Activated CD4-positive, alpha-beta T cell treated with anti-CD3 and anti-CD28 coated beads for 1 hour (primary cell): ENCODE measurements around the gene UBXN4.
"Not testable (repeated sequence)": the region's sequence is repeated elsewhere in the genome, so short reads cannot be mapped to it uniquely, and the experiment has no call there.

ENCODE experiments used
- DNase-seq: peaks from one replicate; pipeline ENCODE4 v3.0.0-alpha.2; 2020

UBXN4 gene

GRCh38 chr2:135768863-135769262 lies 27.2 kb downstream of the UBXN4 start:
- no peak for DNase-seq

GRCh38 chr2:135773319-135773718 lies 31.7 kb downstream of the UBXN4 start:
- DNase-seq: no peak

DNA sequence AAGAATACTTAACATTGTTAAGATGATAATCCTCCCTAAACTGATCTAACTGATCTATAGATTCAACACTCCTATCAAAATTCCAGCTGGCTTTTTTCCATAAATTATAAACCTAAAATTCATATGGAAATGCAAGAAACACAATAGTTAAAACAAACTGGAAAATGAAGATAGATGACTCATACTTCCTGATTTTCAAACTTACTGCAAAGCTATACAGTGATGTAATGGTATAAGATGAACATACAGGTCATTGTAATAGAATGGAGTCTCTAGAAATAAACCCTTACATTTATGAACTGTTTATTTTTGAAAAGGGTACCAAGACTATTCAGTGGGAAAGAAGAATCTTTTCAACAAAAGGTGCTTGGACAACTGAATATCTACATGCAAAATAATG lies 32.3 kb downstream of the UBXN4 start:
- DNase-seq: no peak

- no peak for DNase-seq
These were observed 33.8 kb downstream of the UBXN4 start for GRCh38 chr2:135775420-135775819.

DNA sequence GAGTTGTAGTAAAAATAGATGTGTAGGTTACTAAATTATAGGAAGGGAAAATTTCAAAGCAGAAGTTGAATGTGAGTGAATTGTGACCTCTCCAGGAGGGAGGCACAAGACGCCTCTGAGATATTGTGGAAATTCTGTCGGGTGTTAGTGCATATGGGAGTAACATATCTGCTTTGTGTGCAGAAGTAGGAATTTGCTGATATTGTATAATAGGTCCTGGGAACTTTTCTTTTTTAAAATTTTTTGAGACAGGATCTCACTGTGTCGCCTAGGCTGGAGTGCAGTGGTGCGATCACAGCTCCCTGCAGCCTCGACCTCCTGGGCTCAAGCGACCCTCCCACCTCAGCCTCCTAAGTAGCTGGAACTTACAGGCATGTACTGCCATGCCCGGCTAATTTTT lies 34.7 kb downstream of the UBXN4 start:
- no peak for DNase-seq

GRCh38 chr2:135782231-135782630 lies 40.6 kb downstream of the UBXN4 start:
- no peak for DNase-seq

DNA sequence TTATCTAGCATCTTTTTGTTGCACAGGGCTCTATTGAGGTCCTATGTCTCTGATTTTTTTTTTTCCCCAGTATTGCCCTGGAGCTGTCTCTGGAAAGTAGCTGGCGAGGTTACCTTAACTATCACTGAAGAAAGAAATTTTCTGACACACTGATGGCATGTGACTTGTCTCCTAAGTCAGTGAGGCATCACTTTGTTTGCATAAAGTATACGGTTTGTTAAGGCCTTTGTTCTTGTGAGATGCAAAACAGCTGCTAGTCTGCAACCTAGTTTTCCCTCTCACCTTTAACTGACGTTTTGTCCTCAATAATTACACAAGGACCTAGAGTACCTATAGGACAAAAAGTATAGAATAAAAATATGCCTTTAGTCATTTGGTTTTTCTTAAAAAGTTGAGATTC lies 41.8 kb downstream of the UBXN4 start:
- DNase-seq: no peak

GRCh38 chr2:135785032-135785431 lies 43.4 kb downstream of the UBXN4 start:
- DNase-seq: no peak

DNA sequence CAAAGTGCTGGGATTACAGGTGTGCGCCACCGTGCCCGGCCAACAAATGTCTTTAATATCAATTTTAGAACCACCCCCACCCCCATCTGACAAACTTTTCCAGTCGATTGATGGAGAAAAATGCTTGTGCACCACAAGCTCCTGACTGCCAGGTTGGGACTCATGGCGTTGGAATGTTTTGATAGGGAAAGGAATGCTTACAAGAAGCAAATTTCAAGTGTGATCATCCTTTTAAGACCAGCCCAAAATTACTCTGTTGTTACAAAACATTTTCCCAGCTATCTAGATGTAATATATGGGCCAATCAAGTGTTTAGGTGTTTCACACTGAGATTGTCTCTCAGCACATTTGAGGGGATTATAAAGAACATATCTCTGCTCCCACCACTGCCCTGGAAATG lies 45.2 kb downstream of the UBXN4 start:
- no peak for DNase-seq

DNA sequence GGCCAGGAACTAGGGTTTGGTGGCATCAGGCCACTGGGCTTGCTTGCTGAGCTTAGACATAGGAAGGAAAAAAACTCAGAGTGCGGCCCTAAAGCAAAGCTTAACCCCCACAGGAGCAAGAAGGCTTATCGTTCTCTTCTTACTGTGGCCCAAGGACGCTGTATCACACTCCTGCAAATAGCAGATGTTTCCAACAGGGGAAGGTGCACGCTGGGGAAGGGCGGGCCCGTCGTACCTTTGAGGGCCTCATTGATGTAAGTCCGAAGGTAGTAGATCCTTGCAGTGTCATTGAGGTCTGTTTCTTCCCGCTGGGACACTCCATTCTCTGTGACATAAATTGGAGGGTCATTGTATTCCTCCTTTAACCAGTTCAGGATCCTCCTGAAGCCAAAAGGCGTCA lies 48.8 kb downstream of the UBXN4 start:
- no peak for DNase-seq

DNA sequence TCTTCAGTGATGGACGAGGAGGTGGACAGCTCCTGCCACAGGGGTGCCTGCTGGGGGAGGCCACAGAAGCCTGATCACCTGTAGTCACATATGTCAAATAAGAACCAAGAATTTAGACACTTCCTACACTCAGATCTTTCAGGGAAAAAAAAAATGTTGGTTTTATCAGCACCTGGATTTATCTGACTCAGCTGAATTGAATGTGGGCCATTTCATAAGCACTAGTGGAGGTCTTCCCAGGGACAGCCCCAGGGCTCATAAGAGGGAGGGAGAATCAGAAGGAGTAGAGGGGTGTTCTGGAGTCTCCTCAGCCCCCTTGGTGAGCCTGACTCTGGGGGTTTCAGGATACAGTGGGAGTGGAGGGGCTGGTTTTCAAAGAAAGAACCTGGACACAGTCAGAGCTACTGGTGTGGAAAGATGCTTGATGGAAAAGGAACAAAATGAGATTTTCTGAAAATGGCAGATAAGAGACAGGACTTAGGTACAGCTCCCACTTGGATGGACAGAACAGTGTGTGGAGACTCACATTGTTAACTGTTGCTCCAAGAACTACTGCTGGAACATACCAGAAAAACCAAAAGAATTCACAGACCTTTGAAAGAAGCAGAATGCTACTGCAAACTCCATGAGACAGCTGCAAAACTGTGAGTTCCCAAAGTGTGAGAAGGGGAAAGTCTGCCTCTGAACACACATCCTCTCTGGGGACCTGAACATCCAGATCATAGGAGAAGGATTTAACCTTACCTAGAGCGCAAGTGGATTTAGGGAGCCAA lies 49.9 kb downstream of the UBXN4 start:
- no peak for DNase-seq

- DNase-seq: no peak
These were observed 50.9 kb downstream of the UBXN4 start for GRCh38 chr2:135792401-135793150.

DNA sequence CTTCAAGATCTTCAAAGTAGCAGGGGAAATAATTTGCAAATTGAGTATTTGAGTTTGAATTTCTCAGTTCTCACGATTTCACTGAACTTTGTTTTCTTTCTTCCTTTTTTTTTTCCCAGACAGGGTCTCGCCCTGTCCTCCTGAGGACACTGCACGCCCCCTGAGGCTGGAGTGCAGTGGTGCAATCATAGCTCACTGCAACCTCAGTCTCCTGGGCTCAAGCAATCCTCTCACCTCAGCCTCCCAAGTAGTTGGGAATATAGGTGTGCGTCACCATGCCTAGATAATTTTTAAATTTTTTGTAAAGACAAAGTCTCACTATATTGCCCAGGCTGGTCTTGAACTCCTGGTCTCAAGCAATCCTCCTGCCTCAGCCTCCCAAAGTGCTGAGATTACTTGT lies 54.0 kb downstream of the UBXN4 start:
- not testable (repeated sequence) for DNase-seq

GRCh38 chr2:135796606-135797005 lies 55.0 kb downstream of the UBXN4 start:
- no peak for DNase-seq

DNA sequence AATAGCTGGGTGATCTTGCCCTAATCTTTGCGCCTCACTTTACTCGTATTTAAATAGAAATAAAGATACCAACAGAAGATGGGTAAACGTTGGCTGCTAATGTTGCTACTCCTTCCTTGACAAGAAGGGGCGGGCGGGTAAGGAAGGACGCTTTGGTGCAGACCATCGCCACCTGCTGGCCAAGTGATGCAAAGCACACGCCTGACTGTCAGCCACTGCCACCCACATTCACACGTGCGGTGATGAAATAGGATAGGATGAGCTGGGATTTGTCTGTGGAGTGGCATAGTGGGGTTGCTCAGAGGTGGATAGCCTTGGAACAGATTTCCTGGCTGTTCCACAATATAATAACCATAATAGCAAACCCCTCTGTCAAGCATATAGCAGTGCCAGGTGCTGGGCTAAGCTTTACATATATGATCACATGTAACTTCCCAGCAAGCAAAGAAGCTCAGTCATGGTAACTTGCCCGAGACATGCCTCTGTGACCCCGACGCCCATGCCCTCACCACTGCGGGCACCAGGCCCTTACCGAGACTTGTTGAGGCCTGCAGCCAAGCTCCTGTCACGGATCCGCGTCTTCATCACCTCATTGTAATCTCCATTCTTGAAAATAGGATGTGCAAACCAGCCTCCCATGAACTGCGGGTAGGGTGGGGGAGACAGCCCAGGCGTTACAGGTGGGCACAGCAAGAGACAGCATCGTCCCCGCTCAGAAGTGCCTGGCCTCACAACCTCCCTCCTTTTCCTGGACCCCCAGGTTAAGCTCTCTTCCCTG lies 56.0 kb downstream of the UBXN4 start:
- peak; percentile 61 for DNase-seq

DNA sequence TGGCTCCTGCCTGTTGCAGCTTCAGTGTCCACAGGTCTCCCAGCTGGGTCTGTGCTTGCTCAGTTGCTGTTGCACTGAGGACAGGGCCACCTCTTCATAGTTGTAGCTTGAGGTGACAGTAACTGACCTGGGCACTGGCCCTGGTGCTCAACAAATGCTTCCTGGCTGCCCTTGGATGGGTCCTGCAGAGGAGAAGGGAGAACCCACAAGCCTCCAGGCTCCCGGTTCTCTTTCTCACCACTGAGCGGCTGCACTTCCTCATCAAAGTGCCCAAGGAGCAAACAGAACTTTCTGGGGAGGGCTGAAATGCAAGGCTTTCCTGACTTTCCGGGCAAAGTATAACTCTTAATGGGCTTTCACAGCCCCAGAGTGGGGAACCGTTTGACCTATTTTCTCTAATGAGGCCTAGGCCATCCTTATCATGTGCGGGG lies 56.6 kb downstream of the UBXN4 start:
- no peak for DNase-seq

- DNase-seq: no peak
These were observed 57.1 kb downstream of the UBXN4 start for GRCh38 chr2:135798762-135799161.

- no peak for DNase-seq
These were observed 58.1 kb downstream of the UBXN4 start for GRCh38 chr2:135799738-135800137.

GRCh38 chr2:135800513-135801460 lies 59.1 kb downstream of the UBXN4 start:
- DNase-seq: no peak

GRCh38 chr2:135802350-135802749 lies 60.7 kb downstream of the UBXN4 start:
- DNase-seq: no peak

GRCh38 chr2:135803278-135803677 lies 61.6 kb downstream of the UBXN4 start:
- no peak for DNase-seq

DNA sequence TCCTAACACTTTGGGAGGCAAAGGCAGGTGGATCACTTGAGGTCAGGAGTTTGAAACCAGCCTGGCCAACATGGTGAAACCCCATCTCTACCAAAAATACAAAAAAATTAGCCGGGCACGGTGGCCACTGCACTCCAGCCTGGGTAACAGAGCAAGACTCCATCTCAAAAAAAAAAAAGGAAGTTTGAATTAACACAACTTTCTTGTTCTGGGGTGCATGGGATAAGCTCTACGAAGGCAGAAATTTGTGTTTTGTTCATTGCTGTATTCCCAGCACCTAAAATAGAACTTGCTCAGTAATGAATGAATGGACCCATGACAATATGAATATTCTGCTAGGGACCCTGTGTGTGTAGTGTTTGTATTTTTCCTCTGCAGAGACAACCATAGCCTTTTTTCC lies 66.2 kb downstream of the UBXN4 start:
- DNase-seq: not testable (repeated sequence)
